HEK293T (cell line): Measurements from ENCODE around the gene LMCD1.

Source experiments
- ARNT ChIP-seq: fragments of 450-650 bp; IDR thresholded peaks from 2 replicates; pipeline ENCODE4 v1.6.1; 2017; ENCODE audit warnings: mild to moderate bottlenecking
- BHLHE40 ChIP-seq: fragments of 450-650 bp; IDR thresholded peaks from 2 replicates; pipeline ENCODE4 v1.6.1; 2016; ENCODE audit warnings: mild to moderate bottlenecking, moderate library complexity, borderline replicate concordance
- FOXA1 ChIP-seq: fragments of 450-650 bp; IDR thresholded peaks from 2 replicates; pipeline ENCODE4 v1.6.1; 2016; ENCODE audit warnings: mild to moderate bottlenecking
- FOXK2 ChIP-seq: fragments of 450-650 bp; IDR thresholded peaks from 2 replicates; pipeline ENCODE4 v1.6.1; 2016; ENCODE audit warnings: mild to moderate bottlenecking
- NFRKB ChIP-seq: fragments of 450-650 bp; IDR thresholded peaks from 2 replicates; pipeline ENCODE4 v1.6.1; 2016; ENCODE audit warnings: mild to moderate bottlenecking, moderate library complexity
- SP1 ChIP-seq: fragments of 450-650 bp; IDR thresholded peaks from 2 replicates; pipeline ENCODE4 v1.6.1; 2017
- SUZ12 ChIP-seq: fragments of 450-650 bp; IDR thresholded peaks from 2 replicates; pipeline ENCODE4 v1.6.1; 2016; ENCODE audit warnings: mild to moderate bottlenecking

DNA sequence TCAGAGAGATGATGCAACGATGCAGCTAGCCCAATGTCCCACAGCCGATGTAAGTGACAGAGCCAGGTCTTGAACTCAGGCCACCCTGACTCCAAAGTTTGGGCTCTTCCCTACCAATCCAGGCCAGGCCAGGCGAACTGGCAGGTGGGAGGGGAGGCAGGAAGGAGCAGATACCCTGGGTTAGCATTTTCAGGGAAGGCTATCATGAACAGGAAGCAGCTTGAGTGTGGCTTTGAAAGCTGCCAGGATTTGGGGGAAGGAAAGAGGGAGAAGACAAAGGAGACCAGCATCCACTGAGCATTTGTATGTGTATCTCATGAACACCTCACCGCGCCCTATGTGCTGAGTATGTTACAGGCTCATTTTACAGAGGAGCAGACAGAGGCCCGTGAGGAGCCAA, 38.8 kb downstream of the LMCD1 start:
- TF ChIP-seq SP1 (no peak), NFRKB (no peak), BHLHE40 (no peak), ARNT (no peak), FOXA1 (no peak), SUZ12 (no peak), FOXK2 (no peak)
